H4 (cell line): ENCODE results near the gene PMIS2. TPM values are rescaled to one million over a fixed set of nuclear protein-coding genes. Genes with fewer than 3 reads are reported as not detected.

Experiments
- DNase-seq: peaks from one replicate; pipeline ENCODE4 v3.0.0-alpha.2; 2015; ENCODE audit warnings: low spot score
- total RNA-seq: library from RNA; depleted of rRNA; stranded (reverse); fragments of >200 nt; shearing (Covaris generic); gene quantifications from 2 replicates; pipeline ENCODE4 v1.2.3, GENCODE V29; 2014; rRNA removed

Gene PMIS2
- total RNA-seq, 1 experiment from 2014 or later, result not detected

DNA sequence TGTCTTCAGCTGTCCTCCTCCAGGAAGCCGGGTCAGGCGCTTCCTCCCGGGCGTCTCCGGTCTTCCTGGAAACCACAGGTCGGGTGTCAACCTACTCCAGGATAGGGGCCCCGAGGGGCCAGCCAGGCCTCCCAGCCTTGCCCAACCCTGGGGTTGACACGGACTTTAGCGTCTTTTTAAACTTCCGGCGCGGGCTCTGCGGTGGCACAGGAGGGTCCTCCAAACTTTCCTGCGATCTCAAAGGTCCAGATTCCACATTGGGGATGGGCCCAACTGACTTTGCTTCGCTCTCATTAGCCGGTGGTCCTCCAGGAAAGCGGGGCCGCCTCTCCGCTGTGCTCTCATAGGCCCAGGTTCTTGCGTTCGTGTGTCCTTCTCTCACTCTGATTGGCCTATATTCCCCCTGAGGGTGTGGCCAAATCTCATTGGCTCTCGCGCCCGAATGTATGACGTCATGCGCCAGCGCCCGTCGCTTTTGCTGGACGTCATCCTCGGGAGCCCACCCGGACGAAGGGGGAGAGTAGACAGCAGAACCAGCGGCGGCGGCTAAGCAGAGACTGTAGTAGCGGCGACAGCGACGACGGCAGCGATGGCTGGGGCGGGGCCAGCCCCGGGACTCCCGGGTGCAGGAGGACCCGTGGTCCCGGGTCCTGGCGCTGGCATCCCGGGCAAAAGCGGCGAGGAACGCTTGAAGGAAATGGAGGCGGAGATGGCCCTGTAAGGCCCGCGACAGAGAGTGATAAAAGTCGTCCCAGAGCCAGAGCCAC, 42.8 kb downstream of the PMIS2 start, which contains the start of gene RBM42:
TSS of gene RBM42 (plus strand) at position 472 of the 767 bp plus-strand sequence. CDS start at position 590, 118 bp downstream.
- DNase-seq, result peak; percentile 100

DNA sequence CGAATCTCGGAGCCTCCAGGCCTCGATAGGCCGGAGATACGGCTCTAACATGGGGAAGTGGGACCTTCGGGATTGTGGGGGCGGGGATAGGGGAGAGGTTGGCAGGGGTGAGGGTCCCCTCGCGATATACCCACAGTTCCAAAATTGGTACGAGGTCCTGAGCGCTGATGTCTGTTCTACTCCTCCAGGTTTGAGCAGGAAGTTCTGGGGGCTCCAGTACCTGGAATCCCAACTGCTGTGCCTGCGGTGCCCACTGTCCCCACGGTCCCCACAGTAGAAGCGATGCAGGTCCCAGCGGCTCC, 43.3 kb downstream of the PMIS2 start:
- DNase-seq, result no peak

GRCh38 chr19:35633727-35634440, 47.9 kb downstream of the PMIS2 start:
- no peak for DNase-seq

GRCh38 chr19:35636651-35637050, 50.7 kb downstream of the PMIS2 start:
- DNase-seq, result no peak

Other genes starting within 250 kb of the PMIS2 start
- gene FFAR1, start 238.3 kb upstream of the PMIS2 start, total RNA-seq, result not detected in 2 replicates
- gene FFAR3, start 227.7 kb upstream of the PMIS2 start, total RNA-seq, result 0.21 TPM in 1 of 2 replicates, not detected in the other
- gene GPR42, start 215.1 kb upstream of the PMIS2 start, total RNA-seq, result 0.21 TPM in 1 of 2 replicates, not detected in the other
- not detected in 2 replicates for gene FFAR2, start 137.9 kb upstream of the PMIS2 start, total RNA-seq
- not detected in 2 replicates for gene KRTDAP, start 95.7 kb upstream of the PMIS2 start, total RNA-seq
- 19.6 and 34.6 TPM in 2 replicates for gene DMKN, start 72.5 kb upstream of the PMIS2 start, total RNA-seq
- 0.45 TPM in 1 of 2 replicates, not detected in the other for gene SBSN, start 57.9 kb upstream of the PMIS2 start, total RNA-seq
- gene GAPDHS, start 52.7 kb upstream of the PMIS2 start, total RNA-seq, result not detected in 2 replicates
- 306 and 341 TPM in 2 replicates for gene TMEM147, start 40.5 kb upstream of the PMIS2 start, total RNA-seq
- not detected in 2 replicates for gene ATP4A, start 22.5 kb upstream of the PMIS2 start, total RNA-seq
- 17.2 and 22.7 TPM in 2 replicates for gene HAUS5, start 26.6 kb downstream of the PMIS2 start, total RNA-seq
- gene RBM42, start 42.9 kb downstream of the PMIS2 start, total RNA-seq, result 135 and 156 TPM in 2 replicates
- gene ETV2, start 55.6 kb downstream of the PMIS2 start, total RNA-seq, result 2.8 and 4.9 TPM in 2 replicates
- 1,937 and 2,103 TPM in 2 replicates for gene COX6B1, start 62.1 kb downstream of the PMIS2 start, total RNA-seq
- not detected in 2 replicates for gene UPK1A, start 80.3 kb downstream of the PMIS2 start, total RNA-seq
- gene ZBTB32, start 118.4 kb downstream of the PMIS2 start, total RNA-seq, result not detected in 2 replicates
- gene KMT2B, start 131.8 kb downstream of the PMIS2 start, total RNA-seq, result 4.9 and 8.8 TPM in 2 replicates
- gene IGFLR1, start 156.3 kb downstream of the PMIS2 start, total RNA-seq, result 6.2 and 31.2 TPM in 2 replicates
- gene U2AF1L4, start 159.2 kb downstream of the PMIS2 start, total RNA-seq, result 25.2 and 27.5 TPM in 2 replicates
- gene PSENEN, start 159.5 kb downstream of the PMIS2 start, total RNA-seq, result 91.4 and 100 TPM in 2 replicates
- 11.5 and 15.5 TPM in 2 replicates for gene LIN37, start 162.4 kb downstream of the PMIS2 start, total RNA-seq
- not detected in 2 replicates for gene HSPB6, start 170.9 kb downstream of the PMIS2 start, total RNA-seq
- gene PROSER3, start 172.0 kb downstream of the PMIS2 start, total RNA-seq, result 9.6 and 15.3 TPM in 2 replicates
- gene ARHGAP33, start 189.4 kb downstream of the PMIS2 start, total RNA-seq, result 1.5 and 2.2 TPM in 2 replicates
- gene PRODH2, start 226.7 kb downstream of the PMIS2 start, total RNA-seq, result not detected in 2 replicates